GM12872 (cell line): Measurements from ENCODE around the gene TBRG4.

ENCODE experiments used
- TF ChIP-seq, protein P1 (sequence below): IDR thresholded peaks from 3 replicates; pipeline ENCODE4 v1.5.1; 2011; ENCODE audit warnings: low read depth, mild to moderate bottlenecking, low read length, moderate library complexity; ENCODE audit not compliant: insufficient read depth

The TBRG4 gene

DNA sequence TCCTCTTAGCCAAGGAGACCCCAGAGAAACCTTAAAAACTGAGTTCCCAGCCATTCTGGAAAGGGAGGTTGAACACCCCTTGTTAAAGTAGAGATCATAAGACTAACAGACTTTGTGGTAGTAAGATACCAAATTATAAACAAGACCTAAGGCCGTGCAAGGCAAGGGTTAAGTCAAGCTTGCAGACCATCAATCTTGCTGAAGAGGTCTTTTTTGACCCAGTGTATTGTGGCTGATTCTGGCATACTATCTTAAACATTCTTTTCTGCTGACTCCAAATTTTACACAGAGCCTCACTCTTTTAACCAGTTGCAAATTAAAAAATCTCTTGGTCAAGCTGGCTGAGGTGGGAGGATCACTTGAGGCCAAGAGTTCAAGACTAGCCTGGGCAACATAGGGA lies 1.2 kb upstream of the TBRG4 start:
- TF ChIP-seq, protein P1, sequence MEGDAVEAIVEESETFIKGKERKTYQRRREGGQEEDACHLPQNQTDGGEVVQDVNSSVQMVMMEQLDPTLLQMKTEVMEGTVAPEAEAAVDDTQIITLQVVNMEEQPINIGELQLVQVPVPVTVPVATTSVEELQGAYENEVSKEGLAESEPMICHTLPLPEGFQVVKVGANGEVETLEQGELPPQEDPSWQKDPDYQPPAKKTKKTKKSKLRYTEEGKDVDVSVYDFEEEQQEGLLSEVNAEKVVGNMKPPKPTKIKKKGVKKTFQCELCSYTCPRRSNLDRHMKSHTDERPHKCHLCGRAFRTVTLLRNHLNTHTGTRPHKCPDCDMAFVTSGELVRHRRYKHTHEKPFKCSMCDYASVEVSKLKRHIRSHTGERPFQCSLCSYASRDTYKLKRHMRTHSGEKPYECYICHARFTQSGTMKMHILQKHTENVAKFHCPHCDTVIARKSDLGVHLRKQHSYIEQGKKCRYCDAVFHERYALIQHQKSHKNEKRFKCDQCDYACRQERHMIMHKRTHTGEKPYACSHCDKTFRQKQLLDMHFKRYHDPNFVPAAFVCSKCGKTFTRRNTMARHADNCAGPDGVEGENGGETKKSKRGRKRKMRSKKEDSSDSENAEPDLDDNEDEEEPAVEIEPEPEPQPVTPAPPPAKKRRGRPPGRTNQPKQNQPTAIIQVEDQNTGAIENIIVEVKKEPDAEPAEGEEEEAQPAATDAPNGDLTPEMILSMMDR = no peak

DNA sequence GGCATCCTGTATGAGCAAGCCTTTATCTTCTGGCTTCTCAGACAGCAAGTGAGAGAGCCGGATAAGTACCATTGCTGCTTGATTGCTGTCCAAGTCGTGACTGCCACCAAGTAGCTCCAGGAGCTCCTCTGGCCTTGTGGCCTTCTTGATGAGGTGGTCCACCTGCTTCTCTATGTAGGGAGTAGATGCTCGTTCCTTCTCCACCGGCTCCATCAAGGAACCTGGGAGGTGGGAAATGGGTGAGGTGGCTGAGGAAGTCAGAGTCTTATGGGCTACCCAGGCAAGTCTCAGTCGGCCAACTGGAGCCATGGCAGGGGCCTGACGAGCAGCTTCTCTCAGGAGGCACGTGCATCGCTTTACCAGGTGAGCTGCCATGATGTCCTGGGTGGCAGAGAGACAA lies 2.6 kb downstream of the TBRG4 start:
- TF ChIP-seq, protein P1 = no peak

DNA sequence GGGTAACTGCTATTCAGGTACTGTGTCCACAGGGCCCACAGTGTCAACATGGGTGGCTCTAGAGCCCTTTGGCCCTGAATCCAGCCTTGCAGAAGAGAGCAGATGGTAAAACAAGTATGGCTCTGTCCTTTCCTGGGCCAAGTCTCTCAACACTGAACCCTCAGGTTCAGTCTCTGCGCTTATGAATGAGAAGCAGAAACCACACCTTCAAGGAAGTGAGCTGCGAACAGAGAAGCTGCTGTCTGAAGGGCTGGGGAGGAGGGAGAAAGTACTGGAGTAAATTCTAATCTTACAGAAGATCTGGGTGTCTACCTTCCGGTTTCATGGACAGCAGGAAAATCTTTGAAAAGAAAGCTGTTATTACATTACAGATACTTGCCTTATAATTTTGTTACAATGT lies 4.1 kb downstream of the TBRG4 start:
- TF ChIP-seq, protein P1 = no peak

DNA sequence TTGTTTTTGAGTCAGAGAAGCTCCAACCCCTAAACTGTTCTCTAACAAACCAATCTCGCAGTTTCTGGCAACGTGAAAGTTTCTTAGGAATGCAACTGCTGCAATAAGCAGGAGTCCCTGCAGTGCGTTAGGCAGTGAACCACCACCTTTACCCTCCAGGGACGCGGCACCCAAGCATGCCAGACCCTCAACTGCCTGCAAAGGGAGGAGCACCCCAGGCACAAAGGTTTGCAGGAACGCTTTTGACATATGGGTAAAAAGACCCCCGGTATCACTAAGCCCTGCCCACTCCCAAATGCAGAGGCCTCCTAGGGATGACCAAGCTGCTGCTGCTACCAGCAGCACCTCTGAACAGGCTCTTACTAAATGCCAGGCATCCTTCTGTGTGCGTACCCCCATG lies 4.7 kb downstream of the TBRG4 start:
- TF ChIP-seq, protein P1 = no peak

DNA sequence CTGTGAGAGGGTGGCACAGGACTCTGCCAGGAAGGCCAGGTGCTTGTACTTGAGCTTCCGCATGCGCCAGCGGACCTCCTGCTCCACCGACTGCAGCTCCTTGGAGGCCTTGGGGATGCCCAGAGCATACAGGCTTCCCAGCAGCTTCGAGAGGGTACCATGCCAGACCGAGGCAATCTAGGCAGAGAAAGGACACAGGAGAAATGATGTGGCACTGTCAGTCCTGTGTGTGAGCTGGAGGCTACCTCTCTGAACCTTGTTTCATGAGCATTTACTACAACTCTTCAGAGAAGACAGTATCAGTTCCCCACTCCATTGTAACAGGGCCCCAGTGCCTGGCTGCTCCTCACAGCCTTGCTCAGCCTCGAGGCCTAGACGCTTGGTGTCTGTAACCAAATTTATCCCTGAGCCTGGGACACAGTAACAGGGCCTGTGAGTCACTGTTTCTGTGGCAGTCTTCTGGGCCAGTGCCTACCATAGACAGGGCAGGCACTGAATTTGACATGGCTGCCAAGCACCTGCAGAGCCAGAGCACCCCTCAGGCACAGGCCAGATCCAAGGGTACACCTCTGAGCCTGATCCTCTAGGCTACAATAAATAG lies 5.8 kb downstream of the TBRG4 start:
- TF ChIP-seq, protein P1 = no peak

DNA sequence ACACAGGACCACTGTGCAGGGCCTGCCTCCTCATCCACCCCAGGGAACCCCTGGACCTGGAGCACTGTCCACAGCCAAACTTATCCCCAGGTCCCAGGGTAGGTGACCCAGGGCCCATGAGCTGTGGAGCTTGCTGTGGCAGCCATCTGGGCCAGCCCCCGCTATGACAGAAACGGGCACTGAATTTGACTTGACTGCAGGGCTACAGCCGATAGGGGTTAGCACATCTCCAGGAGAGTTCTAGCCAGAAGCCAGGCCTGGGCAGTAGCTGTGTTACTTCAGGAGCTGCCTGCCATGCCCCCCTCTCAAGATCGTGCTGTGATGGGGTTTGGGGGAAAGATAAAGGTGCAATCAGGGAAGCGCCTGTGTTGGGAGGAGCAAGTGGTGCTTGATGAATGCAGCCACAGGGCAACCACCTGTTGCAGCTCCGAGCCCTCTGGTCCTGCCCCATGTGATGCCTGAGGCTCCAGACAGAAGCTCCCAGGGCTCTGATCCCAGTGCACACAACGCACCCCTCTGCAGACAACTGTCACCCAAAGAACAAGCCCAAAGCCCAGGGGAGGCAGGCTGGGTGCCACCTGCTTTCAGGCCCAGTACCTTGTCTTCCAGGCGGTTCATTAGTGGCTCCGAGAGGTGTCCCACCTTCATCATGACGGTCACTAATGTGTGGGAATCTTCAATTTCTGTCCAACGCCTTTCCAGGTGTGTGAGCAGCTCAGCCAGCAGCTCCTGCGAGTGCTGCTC lies 6.5 kb downstream of the TBRG4 start:
- TF ChIP-seq, protein P1 = no peak

DNA sequence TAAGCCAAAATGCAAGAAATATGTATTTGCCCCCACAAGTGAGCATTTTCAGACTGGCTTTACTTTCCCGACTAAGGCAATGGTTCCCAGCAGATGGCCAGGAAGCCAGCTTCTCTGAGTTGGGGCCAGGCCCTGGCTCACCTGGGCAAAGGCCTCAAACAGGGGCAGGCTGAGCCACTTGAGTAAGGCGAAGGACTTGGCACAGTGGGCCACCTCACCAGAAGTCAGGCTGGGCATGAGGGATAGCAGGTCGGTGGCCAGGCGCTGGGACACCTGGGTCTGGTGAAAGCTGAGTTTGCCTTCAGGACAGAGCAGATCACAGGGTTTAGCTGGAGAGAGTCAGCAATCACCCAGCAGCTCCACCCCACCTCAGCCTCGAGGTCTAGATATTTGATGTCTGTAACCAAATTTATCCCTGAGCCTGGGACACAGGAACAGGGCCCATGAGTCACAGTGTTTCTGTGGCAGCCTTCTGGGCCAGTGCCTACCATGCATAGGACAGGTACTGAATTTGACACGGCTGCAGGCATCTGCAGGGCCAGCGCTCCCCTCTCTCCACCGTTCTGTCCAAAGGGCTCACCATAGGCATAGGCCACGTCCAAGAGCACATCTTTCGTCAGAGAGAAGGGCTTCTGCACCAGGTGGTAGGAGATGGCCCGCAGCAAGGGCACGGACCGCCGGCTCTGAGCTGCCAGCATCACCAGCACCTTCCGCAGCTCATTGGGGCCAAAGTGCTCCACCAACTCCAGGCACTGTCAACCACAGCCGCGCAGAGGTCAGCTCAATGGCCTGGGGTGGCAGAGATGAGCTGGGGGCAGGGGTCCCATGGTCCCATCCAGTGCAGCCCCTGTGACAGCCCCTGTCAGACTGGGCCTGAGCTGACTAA lies 7.3 kb downstream of the TBRG4 start:
- TF ChIP-seq, protein P1 = no peak
